Measurements from ENCODE around the gene CACNA1E. TPM values are rescaled to one million over a fixed set of nuclear protein-coding genes. Genes with fewer than 3 reads are reported as not detected.

Gene CACNA1E
- total RNA-seq, 1 experiment from 2014 or later = not detected

DNA sequence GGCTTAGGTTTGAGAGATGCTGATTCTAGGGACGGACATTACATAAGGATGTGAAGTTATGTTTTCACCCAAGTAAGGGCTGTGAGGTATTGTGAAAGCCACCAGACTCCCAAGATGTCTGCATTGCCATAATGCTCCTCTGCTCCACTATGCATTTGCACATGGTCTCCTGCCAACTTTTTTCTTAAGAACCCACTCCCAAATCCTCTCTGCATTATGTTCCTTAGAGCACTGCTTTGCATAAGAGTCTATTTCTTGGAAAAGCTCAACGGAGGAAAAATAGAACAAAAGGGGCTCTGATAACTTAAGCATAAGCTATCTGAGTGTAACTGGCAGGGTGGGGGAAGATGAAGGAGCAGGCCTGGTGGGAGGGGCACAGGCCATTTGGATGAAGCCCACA is 5.0 kb upstream of the CACNA1E start:
- Histone ChIP-seq H3K36me3 (no peaks in the 10 kb centered on the region), H3K9me3 (no peaks in the 10 kb centered on the region), H3K27me3 (peaks cover 28% of the 10 kb centered on the region), H3K4me3 (no peak overlapping the region)
- DNase-seq = no peak

DNA sequence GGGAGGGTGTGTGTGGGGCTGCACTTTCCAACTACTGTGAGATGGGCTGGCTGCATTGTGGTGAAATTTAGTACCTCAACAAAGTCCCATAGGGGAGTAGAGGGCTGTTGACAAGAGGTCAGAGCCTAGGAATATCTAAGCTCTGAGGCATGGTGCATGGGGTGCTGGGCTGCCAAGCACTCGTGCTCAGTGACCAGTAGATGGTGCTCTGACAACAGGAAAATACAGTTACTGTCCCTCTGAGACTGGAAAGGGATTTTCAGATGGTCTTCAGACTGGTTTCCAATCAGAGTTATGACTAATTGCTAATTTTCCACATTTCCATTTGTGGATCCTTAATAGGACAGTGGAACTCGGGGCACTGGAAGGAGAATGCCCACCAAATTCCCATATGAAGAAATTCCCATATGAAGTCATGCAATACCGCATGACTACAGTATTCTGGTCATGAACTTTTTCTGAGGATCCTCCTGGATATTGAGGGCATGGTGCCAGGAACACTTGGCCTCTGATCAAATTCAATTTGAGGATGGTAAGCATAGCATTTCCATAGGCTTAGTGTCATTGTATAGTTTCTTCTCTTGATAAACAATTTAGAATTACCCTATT is 4.1 kb upstream of the CACNA1E start:
- H3K9me3 ChIP-seq = no peaks in the 10 kb centered on the region
- DNase-seq = peak; percentile 28
- H3K27me3 ChIP-seq = peaks cover 33% of the 10 kb centered on the region

DNA sequence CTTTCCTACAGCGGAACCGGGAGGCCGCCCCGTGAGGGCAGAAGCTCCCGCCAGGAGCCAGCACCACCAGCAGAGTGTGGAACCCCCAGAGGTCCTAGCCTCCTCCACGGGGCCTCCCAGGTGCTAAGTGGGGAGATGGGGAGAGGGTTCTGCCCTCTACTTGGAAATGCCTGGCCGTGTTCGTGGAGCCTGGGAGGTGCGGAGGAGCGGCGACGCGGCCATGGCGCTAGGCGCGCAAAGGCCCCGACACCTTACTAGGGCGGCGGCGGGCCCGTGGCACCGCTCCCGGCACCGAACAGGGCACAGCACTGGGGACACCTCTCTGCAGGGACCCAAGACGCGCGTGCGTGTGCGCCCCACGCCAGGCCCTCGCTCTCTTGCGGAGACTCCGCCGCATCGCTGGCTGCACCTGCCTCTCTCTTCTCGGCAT is 1.3 kb upstream of the CACNA1E start:
- no peak for DNase-seq
- Histone ChIP-seq H3K27me3 (peaks cover 54% of the 10 kb centered on the region), H3K9me3 (no peaks in the 10 kb centered on the region), H3K36me3 (no peaks in the 10 kb centered on the region), H3K4me3 (no peak overlapping the region)

More for the DNA sequence above, 4.1 kb upstream of the CACNA1E start:
- Histone ChIP-seq H3K36me3 (no peaks in the 10 kb centered on the region), H3K4me3 (no peak overlapping the region)

DNA sequence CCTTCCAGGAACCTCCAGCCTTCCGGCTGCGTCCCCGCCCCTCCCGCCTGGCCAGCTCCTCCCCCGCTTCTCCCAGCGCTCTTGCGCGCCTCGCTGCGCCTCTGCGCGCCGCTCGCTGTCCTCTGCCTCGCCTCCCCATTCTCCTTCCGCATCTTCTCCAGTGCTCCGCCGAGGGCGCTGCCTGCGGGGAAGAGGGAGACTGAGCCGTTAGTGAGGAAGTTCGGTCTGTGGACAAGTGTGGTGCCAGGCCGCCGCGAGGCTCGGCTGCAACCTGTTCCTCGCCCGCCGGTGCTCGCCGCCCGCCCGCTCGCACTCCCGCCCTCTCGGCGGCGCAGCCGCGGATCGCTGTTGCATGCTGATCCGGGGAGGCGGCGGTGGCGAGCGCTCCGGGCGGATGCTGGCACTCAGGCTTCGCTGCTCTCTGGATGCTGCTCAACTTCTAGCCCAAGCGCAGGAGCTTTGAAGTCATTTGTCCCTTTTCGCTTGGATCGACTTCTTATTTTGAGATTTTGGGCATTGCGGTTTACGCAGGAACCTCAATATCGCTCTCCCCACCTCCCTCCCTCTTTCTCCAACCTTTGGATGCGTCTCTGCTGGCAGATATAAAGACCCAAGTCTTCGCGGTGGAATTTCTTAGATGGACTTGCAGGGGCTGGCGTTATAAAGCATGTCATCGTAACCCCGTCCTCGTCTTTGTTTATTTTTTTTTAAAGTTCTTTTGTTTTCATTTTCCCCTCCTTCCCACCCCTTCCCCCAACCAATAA is 614 bp upstream of the CACNA1E start:
- H3K4me3 ChIP-seq = no peak overlapping the region
- H3K36me3 ChIP-seq = no peaks in the 10 kb centered on the region
- peak; percentile 43 for DNase-seq
- H3K9me3 ChIP-seq = no peaks in the 10 kb centered on the region
- peaks cover 60% of the 10 kb centered on the region for H3K27me3 ChIP-seq

DNA sequence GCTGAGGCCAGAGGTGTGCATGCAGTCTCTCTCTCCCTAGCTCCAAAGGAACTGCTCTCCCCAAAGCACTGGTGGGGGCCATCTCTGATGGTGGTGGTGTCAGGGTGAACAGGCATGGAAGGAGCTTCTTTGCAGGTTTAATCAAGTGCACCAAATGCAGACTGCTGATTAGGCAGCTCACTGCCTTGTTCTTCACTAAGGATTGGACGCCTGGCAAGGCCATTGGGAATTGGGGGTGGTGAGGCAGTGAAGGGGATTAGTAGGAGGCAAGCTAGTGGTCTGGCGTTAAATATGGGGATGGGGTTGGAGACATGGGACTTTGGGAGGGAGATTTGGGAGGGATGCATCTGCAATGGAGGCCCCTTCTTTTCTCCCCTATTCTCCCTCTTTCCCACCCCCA is 1.5 kb downstream of the CACNA1E start:
- Histone ChIP-seq H3K27me3 (peaks cover 59% of the 10 kb centered on the region), H3K4me3 (no peak overlapping the region), H3K36me3 (no peaks in the 10 kb centered on the region), H3K9me3 (no peaks in the 10 kb centered on the region)
- no peak for DNase-seq

DNA sequence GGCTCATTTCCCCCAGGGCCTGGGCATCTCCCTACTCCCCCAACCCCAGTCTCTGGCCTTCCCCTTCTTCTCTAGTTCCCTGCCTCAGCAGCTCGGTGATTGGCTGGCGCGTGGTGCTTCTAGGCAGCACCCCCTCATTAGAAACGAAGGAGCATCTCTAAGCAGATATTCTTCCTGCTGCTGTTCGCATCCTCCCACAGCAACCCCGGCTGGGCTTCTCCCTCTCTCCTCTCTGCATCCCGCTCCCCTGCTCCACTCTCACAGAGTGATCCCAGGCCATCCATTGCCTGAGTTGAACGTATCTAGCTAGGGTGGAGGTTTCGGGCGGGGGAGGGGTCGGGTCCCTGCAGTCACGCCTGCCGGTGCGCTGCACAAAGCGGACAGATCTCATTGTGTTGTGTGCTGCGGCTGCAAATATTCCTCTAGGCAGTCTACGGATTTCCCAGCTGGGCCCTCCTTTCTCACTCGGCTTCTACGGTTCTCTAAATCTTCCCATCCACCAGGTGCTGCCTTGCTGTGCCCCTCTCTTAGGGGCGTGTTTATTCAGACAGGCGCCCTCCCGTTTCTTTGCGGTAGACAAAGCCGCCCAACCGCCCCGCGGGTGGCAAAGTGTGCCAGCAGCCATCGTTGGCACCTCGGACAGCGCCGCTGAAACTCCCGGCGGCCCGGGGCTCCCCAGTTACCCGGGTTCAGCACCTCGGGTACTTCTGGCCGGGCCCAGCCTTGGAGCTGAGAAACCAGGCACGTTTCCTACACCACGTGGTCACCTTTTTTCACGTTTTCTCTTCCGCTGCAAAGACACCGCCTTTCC is 2.2 kb downstream of the CACNA1E start:
- peaks cover 58% of the 10 kb centered on the region for H3K27me3 ChIP-seq
- H3K9me3 ChIP-seq = no peaks in the 10 kb centered on the region
- H3K4me3 ChIP-seq = no peak overlapping the region
- no peaks in the 10 kb centered on the region for H3K36me3 ChIP-seq
- DNase-seq = peak; percentile 18

DNA sequence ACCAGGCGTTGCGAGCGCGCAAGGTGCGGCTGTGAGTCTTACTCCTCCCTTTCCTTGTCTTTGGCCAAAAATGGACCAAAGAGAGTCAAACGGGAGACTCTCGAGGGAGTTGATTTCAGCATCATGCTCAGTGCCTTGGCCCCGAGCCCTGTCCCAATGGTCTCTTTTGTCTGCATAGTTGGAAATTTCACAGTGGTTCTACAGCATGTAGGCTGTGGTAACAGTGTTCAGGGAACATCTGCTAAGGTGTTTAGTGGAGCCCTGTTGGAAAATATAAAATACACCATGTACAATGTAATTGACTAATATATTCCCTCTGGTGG is 2.7 kb downstream of the CACNA1E start:
- no peak for DNase-seq
- H3K9me3 ChIP-seq = no peaks in the 10 kb centered on the region
- H3K27me3 ChIP-seq = peaks cover 58% of the 10 kb centered on the region
- no peaks in the 10 kb centered on the region for H3K36me3 ChIP-seq
- no peak overlapping the region for H3K4me3 ChIP-seq

DNA sequence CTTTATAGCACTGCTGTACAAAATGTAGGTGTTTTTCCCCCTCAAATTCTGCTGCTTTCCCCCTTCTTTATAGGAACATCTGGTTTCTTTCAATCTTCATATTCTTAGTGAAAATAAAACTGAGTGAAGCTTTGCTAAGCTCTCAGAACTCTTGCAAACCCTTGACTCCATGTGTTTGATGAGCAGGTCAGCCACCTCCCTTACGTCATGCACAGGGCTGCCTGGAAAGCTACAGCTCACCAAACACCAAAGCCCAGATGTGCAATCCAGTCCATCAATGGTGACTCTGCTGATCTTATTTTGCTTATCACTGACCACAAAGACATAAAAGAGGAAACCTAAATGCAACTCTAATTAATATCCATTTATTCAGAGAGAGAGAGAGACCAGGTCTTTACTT is 5.5 kb downstream of the CACNA1E start:
- no peak for DNase-seq
- H3K27me3 ChIP-seq = peaks cover 47% of the 10 kb centered on the region
- H3K4me3 ChIP-seq = no peak overlapping the region
- no peaks in the 10 kb centered on the region for H3K9me3 ChIP-seq
- H3K36me3 ChIP-seq = no peaks in the 10 kb centered on the region

DNA sequence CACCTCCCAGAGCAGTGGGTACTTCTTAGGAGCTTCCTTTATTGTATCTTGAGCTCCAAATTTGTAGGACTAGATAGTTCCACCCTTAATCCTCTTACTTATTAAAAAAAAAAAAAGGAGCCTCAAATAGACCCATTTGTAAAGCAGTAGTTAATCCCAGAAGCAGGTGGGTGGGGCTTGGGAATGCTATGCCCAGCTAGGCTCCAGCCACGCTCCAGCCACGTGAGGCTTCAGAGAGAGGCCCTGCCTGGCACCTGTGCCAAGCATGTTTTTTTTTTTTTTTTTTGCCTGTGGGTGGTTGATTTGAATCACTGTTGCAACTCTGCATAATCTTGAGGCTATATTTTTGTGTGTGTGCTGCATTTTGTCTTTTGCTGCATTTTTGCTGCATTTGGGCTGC is 7.0 kb downstream of the CACNA1E start:
- Histone ChIP-seq H3K27me3 (peaks cover 33% of the 10 kb centered on the region), H3K9me3 (no peaks in the 10 kb centered on the region), H3K36me3 (no peaks in the 10 kb centered on the region), H3K4me3 (no peak overlapping the region)
- no peak for DNase-seq

DNA sequence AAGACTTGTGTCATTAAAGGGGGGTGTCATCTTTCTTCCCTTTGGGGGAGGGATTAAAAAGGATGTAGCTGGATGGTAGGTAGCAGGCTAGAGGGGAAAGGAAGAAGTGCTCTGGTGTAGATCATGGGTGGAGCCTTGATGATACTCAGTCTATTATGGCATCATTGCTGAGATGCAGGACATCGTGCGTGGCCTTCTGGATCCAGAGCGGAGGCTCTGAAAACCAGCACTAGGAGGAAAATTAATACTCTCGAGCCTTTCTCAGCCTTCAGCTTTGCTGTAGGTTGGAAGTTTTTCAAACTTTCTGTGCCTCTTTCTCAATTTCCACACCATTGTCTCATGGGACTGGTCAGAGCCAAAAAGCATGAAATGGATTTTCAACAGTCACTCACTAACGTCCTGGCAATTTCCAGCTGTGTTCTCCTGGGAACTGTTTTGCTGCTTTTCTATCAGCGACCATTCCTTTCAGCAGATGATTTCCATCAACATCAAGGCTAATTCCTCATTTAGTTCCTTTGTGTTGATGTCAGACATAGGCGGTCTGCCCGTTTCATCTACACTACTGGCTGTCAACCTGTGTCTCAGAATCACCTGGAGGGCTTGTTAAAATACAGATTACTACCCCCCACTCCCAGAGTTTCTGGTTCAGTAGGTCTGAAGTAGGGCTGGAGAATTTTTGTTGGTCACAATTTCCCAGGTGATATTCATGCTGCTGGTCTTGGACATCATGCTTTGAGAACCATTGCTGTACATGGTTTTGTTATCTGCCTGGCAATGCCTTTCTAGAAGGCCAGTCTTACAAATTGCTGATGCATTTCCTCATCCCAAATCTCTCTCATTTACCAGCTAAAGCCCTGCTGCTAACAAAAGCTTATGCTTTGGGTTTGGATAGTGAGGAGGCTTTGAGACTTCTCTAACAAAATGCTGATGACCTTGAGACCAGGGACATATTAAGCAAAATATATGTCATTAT is 7.7 kb downstream of the CACNA1E start:
- Histone ChIP-seq H3K9me3 (no peaks in the 10 kb centered on the region), H3K4me3 (no peak overlapping the region), H3K27me3 (peaks cover 26% of the 10 kb centered on the region), H3K36me3 (no peaks in the 10 kb centered on the region)
- no peak for DNase-seq

DNA sequence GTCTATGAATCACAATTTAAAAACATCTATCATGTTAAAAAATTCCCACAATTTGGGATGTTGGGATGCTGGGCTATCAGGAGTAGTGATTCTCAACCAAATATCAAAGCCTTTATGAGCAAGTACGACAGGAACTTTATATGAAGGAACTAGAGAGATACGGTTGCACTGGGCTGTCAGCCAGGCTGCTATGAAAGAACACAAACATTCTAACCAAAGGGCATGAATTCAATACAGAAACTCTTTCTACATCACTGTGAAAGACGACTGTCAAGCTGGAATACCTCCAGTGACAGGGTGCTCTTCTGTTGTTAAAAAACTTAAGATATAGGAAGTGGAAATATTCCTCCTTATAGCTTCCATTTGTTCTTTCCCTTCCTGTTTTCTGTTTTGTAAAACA is 9.8 kb downstream of the CACNA1E start:
- no peaks in the 10 kb centered on the region for H3K36me3 ChIP-seq
- no peaks in the 10 kb centered on the region for H3K9me3 ChIP-seq
- H3K27me3 ChIP-seq = peaks cover 10% of the 10 kb centered on the region
- no peak overlapping the region for H3K4me3 ChIP-seq
- no peak for DNase-seq

DNA sequence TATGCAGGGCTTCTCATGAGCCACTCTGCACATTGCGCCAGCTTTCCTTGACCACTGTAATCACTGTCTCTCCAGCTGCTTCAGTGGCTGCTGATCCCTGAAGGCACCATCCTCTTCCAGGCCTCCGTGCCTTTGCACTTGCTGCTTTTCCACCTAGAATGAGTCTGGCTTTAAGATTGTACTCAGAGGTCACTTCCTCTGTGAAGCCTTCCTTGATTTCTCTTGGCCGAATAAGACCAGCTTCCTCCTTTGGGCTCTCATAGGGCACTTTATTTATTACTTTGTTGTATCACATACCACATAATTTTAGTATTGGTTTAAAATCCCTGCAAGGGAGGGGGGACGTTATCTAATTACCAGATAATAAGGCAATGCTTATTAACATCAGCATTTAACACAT is 10.6 kb downstream of the CACNA1E start:
- Histone ChIP-seq H3K9me3 (no peaks in the 10 kb centered on the region), H3K36me3 (no peaks in the 10 kb centered on the region), H3K4me3 (no peak overlapping the region), H3K27me3 (peaks cover 13% of the 10 kb centered on the region)
- DNase-seq = no peak

DNA sequence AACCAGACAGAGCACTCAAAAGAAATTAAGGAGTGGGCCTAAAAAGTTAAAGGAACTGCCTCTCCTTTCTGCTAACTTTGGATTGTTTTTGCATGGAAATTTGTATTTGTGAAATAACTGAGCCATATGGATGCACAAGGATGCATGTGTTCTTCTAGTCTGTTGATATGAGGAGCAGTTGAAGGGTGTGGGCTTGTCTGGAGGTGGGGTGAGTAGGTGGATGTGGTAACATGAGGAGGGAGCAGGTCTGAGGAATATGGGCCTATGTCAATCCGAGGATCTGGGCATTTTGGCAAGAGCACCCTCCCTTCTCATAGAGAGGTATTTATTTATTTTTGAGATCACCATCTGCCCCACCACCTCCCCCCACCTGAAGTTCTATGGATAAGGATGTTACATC is 13.4 kb downstream of the CACNA1E start:
- no peak for DNase-seq
- Histone ChIP-seq H3K9me3 (no peaks in the 10 kb centered on the region), H3K36me3 (no peaks in the 10 kb centered on the region), H3K4me3 (no peak overlapping the region), H3K27me3 (peaks cover 9% of the 10 kb centered on the region)

DNA sequence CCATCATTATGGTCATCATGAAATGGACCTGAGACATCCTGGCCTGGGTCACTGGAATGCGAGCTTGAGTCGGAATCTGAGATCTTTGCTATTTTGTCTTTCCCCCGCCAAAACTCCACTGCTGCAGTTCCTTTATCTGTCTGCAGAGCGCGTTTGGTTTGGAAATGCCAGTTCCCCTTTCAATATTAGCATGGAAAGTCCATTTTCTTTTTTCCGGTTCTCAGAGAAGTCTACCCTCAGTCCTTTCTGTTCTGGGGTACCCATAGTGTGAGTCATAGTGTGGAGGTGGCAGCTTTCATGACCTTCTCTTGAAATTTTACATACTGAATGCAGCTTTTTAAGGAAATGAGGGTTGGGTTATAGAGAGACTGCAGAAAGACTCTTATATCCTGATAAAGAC is 14.6 kb downstream of the CACNA1E start:
- Histone ChIP-seq H3K9me3 (no peaks in the 10 kb centered on the region), H3K27me3 (peaks cover 4% of the 10 kb centered on the region; the same call in 1 of the 2 replicates), H3K36me3 (no peaks in the 10 kb centered on the region), H3K4me3 (no peak overlapping the region)
- no peak for DNase-seq

DNA sequence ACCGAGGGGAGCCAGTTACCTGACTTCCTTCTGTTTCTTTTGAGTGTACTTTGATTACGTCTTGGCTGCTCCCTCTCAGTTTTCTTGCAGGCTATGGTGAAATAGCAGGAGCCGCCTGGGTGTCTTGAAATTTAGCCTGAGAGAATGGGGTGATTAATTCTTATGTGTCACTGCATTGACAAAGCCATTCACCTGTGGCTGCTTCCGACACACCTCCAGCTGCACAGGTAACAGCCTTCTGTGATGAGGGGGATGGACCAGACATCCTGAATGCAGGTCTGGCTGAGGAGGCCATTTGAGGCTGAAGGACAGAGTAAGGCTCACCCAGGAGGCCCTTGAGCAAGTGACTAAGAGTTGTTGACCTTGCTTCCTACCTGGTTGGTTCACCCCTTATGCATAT is 16.5 kb downstream of the CACNA1E start:
- Histone ChIP-seq H3K4me3 (no peak overlapping the region), H3K9me3 (no peaks in the 10 kb centered on the region), H3K36me3 (no peaks in the 10 kb centered on the region), H3K27me3 (peaks cover 4% of the 10 kb centered on the region; the same call in 1 of the 2 replicates)
- no peak for DNase-seq

DNA sequence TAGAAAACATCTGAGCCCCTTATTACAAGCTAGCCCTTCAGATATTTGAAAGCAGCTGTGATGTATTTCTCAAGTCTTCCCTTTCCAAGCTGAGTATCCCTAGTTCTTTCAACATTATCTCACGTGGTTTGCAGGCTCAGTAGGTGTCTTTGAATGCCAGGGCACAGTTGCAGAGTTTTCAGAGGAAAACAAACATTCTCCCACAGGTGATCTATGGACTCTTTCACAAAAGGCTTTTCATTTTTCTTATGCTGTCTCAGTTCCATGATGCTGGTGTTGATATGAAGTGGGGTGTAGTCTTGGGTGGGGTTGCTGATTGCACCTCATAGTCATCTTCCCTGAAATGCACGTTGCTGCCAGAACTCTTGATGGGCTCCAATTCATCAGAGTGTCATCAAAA is 17.3 kb downstream of the CACNA1E start:
- DNase-seq = no peak
- Histone ChIP-seq H3K36me3 (no peaks in the 10 kb centered on the region), H3K27me3 (peaks cover 4% of the 10 kb centered on the region; the same call in 1 of the 2 replicates), H3K9me3 (no peaks in the 10 kb centered on the region), H3K4me3 (no peak overlapping the region)

Data from MG63 (cell line).